Stimulated activated CD8-positive, alpha-beta memory T cell treated with anti-CD3 and anti-CD28 coated beads, Interleukin-4, amount 100 ng/mL, for 4 hours (primary cell): ENCODE measurements around the gene SLC5A11.
"Not testable (repeated sequence)": the region's sequence is repeated elsewhere in the genome, so short reads cannot be mapped to it uniquely, and the experiment has no call there.

Experiments
- DNase-seq, 2 donors: peaks; one replicate each; pipeline ENCODE4 v3.0.0-alpha.2; 2020; ENCODE audit warnings: low read depth in 2 of 2, low spot score in 1 of 2

SLC5A11 gene

DNA sequence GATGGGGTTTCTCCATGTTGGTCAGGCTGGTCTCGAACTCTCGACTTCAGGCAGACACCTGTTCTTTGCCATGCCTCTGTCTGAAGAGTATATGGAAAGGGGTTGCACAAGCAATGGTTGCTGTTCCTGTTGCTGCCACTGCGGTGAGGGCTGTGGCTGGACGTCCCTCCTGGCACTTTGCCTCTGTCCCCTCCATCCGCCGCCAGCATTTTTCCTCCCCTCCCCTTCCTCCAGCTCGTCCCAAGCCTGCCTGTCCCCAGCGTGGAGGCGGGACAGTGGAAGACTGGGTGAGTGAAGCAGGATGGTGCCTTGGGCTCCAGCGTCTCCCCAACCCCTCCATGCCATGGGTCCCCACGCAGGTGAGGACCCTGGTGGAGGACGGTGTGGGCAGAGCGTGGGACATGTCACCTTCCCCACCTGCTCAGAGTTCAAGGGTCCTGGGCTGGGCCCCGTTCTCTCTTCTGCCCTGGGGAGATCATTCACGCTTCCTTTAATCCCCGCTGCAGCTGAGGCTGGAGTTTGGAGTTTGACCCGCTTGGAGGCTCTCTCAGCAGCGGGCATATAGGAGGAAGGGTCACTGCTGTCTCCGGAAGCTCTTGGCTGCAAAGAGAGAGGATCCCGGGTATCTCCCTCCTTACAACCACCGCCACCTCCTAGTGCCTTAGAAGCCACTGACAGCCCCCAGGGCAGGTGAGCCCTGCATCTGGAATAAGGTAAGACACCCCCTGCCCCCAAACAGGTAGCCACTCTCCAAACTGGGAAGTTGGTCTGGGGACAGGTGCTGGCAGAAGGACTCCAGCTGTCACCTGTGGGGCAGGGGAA lies at the start of gene SLC5A11:
Gene SLC5A11 (plus strand): TSS at position 238 of the 822 bp plus-strand sequence. CDS start 12,681 bp downstream, outside the sequence.
- no peak for DNase-seq

DNA sequence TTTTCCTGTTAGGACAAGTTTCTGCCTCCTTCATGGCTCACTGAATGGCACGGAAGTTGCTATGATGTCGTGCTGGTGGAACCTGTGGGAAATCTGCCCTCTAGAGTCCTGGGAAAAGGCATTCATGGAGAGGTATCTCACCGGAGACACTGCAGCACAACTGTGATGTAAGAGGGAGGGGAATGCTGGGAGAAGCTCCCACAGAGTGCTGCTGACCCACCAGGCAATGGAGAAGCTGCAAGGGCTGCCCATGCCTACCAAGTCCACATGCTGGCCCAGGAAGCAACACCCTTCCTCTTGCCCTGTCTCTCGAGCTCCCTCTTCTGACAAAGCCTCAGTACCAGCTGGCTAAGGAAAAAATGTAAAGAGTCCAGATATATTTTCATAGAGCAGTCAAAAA lies 45.2 kb upstream of the SLC5A11 start:
- DNase-seq, result no peak

GRCh38 chr16:24801761-24802302 lies 43.9 kb upstream of the SLC5A11 start:
- no peak for DNase-seq

GRCh38 chr16:24805484-24805883 lies 40.3 kb upstream of the SLC5A11 start:
- no peak for DNase-seq

- DNase-seq, result no peak
These were observed 38.5 kb upstream of the SLC5A11 start for GRCh38 chr16:24807301-24807700.

DNA sequence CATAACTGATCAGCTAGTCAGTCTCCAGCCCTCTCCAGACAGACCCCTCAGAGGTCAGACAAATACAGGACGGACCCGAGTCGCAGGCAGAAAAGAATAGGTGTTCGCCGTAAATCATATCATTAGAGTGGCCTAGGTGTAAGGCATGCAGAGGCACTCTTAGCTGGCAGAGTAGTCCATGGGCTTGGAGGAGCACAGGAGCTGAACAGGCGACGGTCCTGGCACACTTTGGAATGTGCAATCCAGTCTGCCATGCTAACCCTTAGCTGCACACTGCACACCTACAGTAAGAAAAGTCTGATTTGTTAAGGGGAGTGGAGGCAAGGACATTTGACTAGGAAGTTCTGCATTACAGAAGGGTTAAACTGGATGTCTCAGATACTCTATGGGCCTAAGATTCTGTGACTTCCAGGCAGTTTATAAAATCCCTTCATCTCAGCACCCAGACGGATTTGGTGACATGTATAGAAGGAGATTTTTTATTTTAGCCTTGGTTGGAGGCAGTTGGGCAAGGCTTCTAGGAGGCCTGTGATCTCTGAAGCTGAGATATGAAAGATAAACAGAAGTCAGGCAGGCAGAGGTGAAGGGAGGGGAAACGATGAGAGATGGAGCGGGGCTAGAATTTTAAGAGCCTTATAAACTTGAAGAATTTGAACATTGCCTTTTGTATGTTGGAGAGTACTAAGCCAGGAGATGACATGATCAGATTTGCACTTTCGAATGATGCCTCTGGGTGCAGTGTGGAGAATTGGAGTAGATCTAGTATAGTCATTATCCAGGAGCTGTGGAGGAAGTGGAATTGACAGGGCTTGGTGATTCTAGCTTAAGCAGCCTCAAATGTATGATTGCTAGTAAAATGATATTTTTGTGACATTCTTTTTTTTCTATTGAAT lies 34.6 kb upstream of the SLC5A11 start:
- DNase-seq, result no peak

DNA sequence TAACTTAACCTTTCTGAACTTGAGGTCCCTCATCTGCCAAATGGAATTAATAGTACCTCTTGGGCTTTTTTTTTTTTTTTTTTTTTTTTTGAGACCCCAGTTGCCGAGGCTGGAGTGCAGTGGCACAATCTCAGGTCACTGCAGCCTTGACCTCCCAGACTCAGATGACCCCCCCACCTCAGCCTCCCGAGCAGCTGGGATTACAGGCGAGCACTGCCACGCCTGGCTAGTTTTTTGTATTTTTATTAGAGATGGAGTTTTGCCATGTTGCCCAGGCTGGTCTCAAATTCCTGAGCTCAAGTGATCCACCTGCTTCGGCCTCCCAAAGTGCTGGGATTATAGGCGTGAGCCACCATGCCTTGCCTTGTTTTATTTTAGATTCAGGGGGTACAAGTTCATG lies 33.0 kb upstream of the SLC5A11 start:
- not testable (repeated sequence) for DNase-seq

DNA sequence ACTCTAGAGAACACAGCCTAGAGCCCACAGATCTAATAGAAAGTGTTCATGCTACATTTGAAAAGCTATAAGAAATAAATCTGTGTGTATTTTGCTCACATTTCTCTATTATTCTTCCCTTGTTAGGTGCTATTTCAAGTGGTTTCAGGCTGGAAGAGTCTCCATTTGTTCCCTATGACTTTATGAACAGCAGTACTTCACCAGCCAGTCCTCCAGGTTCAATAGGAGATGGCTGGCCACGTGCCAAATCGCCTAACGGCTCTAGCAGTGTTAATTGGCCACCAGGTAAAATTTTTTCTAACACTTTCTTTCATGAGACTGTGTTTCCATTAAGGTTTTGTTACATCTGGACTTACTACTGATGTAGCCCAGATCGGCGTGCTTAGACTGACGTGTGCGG lies 30.7 kb upstream of the SLC5A11 start:
- no peak for DNase-seq

GRCh38 chr16:24816688-24817087 lies 29.1 kb upstream of the SLC5A11 start:
- DNase-seq, result no peak

- no peak for DNase-seq
These were observed 26.2 kb upstream of the SLC5A11 start for GRCh38 chr16:24819462-24820040.

GRCh38 chr16:24820522-24820921 lies 25.2 kb upstream of the SLC5A11 start:
- DNase-seq, result no peak

- no peak for DNase-seq
These were observed 24.6 kb upstream of the SLC5A11 start for GRCh38 chr16:24821129-24821528.

DNA sequence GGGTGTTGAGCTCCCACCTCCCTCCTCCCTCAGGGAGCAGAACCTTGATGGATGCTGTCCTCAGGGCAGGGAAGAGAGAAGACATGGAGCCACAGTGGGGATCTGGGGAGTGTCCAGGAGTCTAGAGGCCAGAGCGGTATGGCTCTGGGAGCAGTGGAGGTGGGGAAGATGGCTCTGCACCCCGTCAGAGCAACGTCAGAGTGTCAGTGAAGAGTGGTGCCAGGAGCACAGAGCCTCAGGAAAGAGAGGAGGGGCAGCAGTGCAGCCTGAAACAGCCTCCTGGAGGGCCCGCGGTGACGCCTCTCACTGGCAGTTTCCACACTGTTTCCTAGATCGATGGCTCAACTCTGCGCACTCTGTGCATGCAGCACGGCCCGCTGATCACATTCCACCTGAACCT lies 23.2 kb upstream of the SLC5A11 start:
- no peak for DNase-seq

DNA sequence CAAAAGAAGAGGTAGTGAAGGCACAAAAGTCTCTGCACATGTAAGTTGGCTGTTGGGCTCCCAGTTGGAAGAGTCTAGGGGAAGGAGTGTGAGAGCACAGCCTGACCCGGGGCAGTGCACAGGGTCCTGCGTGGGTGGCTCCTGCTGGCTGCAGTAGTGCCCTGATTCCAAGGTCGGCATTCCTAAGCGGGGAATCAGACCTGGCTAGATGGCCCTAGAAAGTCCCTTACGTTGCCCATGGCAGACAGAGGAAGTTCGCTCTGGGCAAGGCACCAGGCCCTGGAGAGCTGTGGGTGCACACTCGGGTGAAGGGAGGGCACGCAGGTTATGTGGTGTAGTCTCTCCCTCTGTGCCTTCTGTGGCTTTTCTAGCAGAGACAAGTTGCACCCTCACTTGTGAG lies 22.8 kb upstream of the SLC5A11 start:
- DNase-seq, result no peak

DNA sequence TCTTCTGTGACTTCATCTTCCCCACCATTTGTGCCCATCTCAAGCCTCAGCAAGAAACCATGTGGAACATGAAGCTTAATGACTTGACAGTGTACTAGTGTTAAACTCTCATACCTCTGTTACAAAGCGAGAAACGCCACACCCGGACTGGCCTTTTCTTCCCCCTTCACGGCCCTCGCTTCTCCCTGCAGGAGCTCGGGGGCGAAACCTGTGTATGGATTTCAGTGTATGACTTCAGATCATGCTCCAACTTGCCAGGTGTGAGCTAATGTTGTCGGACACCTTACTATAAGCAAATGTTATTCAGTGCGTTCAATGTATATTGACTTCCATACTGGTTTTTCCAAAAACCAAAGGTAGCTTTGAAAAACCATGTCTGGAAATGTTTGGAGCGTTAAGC lies 20.1 kb upstream of the SLC5A11 start:
- no peak for DNase-seq

- no peak for DNase-seq
These were observed 19.6 kb upstream of the SLC5A11 start for GRCh38 chr16:24826096-24826690.

- DNase-seq, result no peak
These were observed 18.8 kb upstream of the SLC5A11 start for GRCh38 chr16:24826817-24827566.

DNA sequence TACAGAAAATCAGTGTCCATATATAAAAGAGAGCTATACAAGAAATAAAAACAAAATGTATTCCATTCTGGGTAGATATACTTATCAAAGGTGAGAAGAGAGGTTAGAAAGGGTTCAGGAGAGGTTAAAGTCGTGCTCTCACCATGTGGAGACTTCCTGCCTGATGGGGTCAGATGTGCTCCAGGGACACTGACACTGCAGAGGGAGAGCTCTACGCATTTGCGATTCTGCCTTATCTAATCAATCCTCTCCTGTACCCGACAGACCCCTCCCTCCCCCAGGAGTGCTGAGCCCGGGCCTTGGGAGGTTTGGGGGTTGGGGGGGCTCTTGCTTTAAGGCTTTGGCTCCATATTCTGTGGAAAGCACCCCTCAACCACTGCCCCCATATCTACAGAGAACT lies 16.6 kb upstream of the SLC5A11 start:
- no peak for DNase-seq

- no peak for DNase-seq
These were observed 12.4 kb upstream of the SLC5A11 start for GRCh38 chr16:24833352-24833751.
